NB4 (cell line): ENCODE results near the gene LSAMP.

Experiments used
- DNase-seq: peaks from one replicate; pipeline ENCODE4 v3.0.0; 2010; ENCODE audit warnings: low read depth
- H3K4me3 ChIP-seq: one replicate; pipeline ENCODE4 v1.5.1; 2011; ENCODE audit warnings: mild to moderate bottlenecking, low read depth, low read length, moderate library complexity
- MYC ChIP-seq: IDR thresholded peaks from 2 replicates; pipeline ENCODE4 v1.6.1; 2011; ENCODE audit warnings: low read depth, low read length
- POLR2A ChIP-seq: IDR thresholded peaks from 2 replicates; pipeline ENCODE4 v1.6.1; 2011; ENCODE audit warnings: mild to moderate bottlenecking; ENCODE audit not compliant: insufficient read length; ENCODE audit errors: extremely low read depth
- TF ChIP-seq, protein P1 (sequence below): IDR thresholded peaks from 2 replicates; pipeline ENCODE4 v1.6.1; 2011; ENCODE audit warnings: low read depth, low read length
- TF ChIP-seq, protein P2 (sequence below): IDR thresholded peaks from one replicate; pipeline ENCODE4 v1.5.1; 2012; ENCODE audit warnings: low read depth, low read length

Gene LSAMP

DNA sequence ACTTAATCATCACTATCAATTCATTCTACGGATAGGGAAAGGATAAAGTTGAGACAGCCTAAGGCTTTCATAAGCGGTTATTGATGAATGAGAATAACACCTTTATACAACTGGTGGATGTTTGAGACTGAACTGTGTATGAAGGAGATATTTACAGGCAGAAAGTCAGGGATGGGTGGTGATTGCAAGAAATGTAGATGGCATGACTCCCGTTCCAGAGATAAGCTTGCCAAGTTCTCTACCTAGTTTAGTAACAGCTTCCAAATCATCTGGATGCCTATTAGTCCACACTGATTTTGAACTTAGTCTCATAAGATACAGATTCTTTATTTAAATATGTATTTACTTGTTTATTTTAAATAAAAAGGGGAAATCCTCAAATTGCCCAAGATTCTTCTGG lies 463.2 kb downstream of the LSAMP start:
- DNase-seq: no peak
- no peak overlapping the region for H3K4me3 ChIP-seq
- TF ChIP-seq MYC (no peak), POLR2A (no peak)
- TF ChIP-seq, protein P1, sequence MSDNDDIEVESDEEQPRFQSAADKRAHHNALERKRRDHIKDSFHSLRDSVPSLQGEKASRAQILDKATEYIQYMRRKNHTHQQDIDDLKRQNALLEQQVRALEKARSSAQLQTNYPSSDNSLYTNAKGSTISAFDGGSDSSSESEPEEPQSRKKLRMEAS: no peak
- TF ChIP-seq, protein P2, sequence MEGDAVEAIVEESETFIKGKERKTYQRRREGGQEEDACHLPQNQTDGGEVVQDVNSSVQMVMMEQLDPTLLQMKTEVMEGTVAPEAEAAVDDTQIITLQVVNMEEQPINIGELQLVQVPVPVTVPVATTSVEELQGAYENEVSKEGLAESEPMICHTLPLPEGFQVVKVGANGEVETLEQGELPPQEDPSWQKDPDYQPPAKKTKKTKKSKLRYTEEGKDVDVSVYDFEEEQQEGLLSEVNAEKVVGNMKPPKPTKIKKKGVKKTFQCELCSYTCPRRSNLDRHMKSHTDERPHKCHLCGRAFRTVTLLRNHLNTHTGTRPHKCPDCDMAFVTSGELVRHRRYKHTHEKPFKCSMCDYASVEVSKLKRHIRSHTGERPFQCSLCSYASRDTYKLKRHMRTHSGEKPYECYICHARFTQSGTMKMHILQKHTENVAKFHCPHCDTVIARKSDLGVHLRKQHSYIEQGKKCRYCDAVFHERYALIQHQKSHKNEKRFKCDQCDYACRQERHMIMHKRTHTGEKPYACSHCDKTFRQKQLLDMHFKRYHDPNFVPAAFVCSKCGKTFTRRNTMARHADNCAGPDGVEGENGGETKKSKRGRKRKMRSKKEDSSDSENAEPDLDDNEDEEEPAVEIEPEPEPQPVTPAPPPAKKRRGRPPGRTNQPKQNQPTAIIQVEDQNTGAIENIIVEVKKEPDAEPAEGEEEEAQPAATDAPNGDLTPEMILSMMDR: no peak

DNA sequence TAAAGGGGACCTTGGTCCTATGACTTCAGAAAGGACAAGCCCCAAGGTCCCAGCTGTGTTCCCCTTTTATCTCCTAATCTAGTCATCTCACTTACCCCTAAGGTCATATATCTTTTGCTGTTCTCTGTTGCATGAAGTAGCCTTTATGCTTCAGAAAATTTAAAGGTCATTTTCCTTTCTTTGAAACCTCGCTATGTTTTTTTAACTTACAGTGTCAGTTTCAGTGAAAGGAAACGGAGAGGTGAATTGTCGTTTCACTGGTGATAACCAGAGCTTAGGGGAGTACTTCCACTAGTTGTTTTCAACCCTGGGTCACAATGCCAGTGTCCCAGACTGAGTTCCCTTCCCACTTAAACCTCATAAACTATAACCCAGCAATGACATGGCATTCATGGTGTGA lies 464.6 kb downstream of the LSAMP start:
- no peak for DNase-seq
- no peak for TF ChIP-seq MYC
- TF ChIP-seq POLR2A: no peak
- TF ChIP-seq, protein P2: no peak
- TF ChIP-seq, protein P1: no peak
- H3K4me3 ChIP-seq: no peak overlapping the region

DNA sequence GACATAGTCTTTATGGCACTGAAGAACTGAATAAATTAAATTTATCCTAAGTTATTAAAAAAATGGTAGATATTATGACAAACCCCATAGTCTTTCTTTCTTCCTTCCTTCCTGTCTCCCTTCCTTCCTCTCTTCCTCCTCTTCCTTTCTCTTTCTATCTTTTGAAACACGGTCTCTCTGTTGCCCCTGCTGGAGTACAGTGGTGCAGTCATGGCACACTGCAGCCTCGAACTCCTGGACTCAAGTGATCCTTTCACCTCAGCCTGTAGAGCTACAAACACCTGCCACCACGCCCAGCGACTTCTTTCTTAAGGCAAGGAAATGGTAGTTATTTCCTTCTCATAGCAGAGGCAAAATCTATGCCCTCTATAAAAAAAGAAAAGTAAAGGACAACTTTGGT lies 467.4 kb downstream of the LSAMP start:
- DNase-seq: no peak
- H3K4me3 ChIP-seq: no peak overlapping the region
- TF ChIP-seq POLR2A (no peak), MYC (no peak)
- TF ChIP-seq, protein P2: no peak
- TF ChIP-seq, protein P1: no peak

DNA sequence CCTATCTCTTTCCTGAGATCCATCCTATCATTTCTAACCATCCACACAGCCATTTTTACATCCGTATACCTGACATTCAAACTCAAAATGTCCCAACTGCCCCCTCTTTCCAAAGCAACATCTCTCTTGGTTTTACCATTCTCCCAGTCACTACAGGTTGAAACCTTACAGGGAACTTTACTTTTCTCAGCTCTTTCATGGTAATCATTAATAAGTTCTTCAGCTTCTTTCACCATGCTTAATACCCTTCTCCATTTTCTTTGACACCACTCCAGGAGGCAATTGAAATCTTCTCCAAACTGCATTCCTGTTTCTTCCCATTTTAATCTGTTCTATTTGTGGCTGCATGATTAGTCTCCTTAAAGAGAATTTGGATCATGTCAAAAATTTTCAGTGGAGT lies 469.5 kb downstream of the LSAMP start:
- H3K4me3 ChIP-seq: no peak overlapping the region
- TF ChIP-seq MYC: no peak
- TF ChIP-seq POLR2A: no peak
- TF ChIP-seq, protein P1: no peak
- no peak for DNase-seq

DNA sequence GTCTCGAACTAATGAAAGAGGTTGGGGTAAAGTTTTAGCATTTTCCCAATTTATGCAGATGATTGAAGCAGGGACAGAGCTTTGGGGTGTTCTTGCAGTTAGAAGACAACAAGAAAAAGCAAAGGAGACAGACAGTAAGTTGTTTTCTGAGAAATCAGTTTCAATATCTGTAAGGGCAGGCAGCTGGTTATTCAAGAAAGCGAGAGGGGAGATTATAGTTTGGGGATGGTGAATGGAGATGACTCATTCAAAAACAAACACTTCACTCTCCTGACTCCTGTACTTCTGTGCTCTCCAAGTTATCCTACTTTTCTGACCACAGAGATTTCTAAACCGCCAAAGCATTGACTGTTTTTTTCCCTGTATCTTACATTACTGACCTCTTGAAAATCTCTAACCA lies 469.9 kb downstream of the LSAMP start:
- DNase-seq: no peak
- no peak overlapping the region for H3K4me3 ChIP-seq
- no peak for TF ChIP-seq MYC
- TF ChIP-seq, protein P2: no peak
- TF ChIP-seq, protein P1: no peak
- no peak for TF ChIP-seq POLR2A

DNA sequence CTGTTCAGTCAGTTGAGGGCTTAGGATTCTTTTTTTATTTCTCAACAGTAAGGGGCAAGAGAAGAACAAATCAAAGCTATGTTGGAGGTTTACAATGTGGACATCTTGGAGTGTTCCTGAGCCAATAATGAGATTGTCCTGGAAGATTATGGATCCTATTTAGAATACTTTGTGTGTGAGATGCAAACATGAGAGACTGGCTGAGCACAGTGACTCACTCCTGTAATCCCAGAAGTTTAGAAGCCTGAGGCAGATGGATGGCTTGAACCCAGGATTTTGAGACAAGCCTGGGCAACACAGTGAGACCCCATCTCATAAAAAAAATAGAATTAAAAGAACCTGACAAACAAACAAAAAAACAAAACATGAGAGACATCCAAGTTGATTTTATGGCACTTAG lies 470.3 kb downstream of the LSAMP start:
- H3K4me3 ChIP-seq: no peak overlapping the region
- DNase-seq: no peak
- TF ChIP-seq, protein P1: no peak
- TF ChIP-seq, protein P2: no peak
- TF ChIP-seq POLR2A: no peak
- no peak for TF ChIP-seq MYC
